Measurements from ENCODE around the gene KAZN. TPM values are rescaled to one million over a fixed set of nuclear protein-coding genes. Genes with fewer than 3 reads are reported as not detected.

The KAZN gene
- total RNA-seq, 1 donor from 2014 or later, result 21.2 TPM

- intact Hi-C loops (cut with DNase I), result no loop called here
- no peaks in the 10 kb centered on the region for H3K9me3 ChIP-seq
- H3K27ac ChIP-seq, result no peak overlapping the region
- no peak for DNase-seq
- H3K27me3 ChIP-seq (ENCODE audit: low read depth), result no peaks in the 10 kb centered on the region
- H3K4me1 ChIP-seq, result peaks cover 16% of the 10 kb centered on the region
- ATAC-seq, result peak; percentile 64 to 72
- no peak overlapping the region for H3K4me3 ChIP-seq
- TF ChIP-seq CTCF (IDR thresholded peaks at IDR 0.05), result no peak
- H3K36me3 ChIP-seq, result no peaks in the 10 kb centered on the region
Measured at GRCh38 chr1:14715802-14716201, 117.3 kb downstream of the KAZN start.

- Histone ChIP-seq H3K4me3 (no peak overlapping the region), H3K4me1 (peaks cover 16% of the 10 kb centered on the region), H3K36me3 (no peaks in the 10 kb centered on the region), H3K27me3 (ENCODE audit: low read depth) (no peaks in the 10 kb centered on the region), H3K27ac (no peak overlapping the region), H3K9me3 (no peaks in the 10 kb centered on the region)
- no peak for DNase-seq
- no peak for TF ChIP-seq CTCF (IDR thresholded peaks at IDR 0.05)
- intact Hi-C loops (cut with DNase I), result no loop called here
- peak; percentile 21 to 23 for ATAC-seq
Measured at GRCh38 chr1:14716474-14716873, 118.0 kb downstream of the KAZN start.

GRCh38 chr1:14718476-14718875 lies 120.0 kb downstream of the KAZN start:
- H3K4me1 ChIP-seq, result peaks cover 16% of the 10 kb centered on the region
- H3K36me3 ChIP-seq, result no peaks in the 10 kb centered on the region
- TF ChIP-seq CTCF (IDR thresholded peaks at IDR 0.05), result no peak
- ATAC-seq (no peak), DNase-seq (no peak)
- H3K4me3 ChIP-seq, result no peak overlapping the region
- H3K9me3 ChIP-seq, result no peaks in the 10 kb centered on the region
- no peaks in the 10 kb centered on the region for H3K27me3 ChIP-seq (ENCODE audit: low read depth)
- H3K27ac ChIP-seq, result no peak overlapping the region
- intact Hi-C loops (cut with DNase I), result no loop called here

- ATAC-seq, result no peak
- no peak for TF ChIP-seq CTCF (IDR thresholded peaks at IDR 0.05)
- H3K27ac ChIP-seq, result no peak overlapping the region
- intact Hi-C loops (cut with DNase I), result no loop called here
- H3K9me3 ChIP-seq, result no peaks in the 10 kb centered on the region
- DNase-seq, result no peak
- H3K4me3 ChIP-seq, result no peak overlapping the region
- H3K27me3 ChIP-seq (ENCODE audit: low read depth), result no peaks in the 10 kb centered on the region
- no peaks in the 10 kb centered on the region for H3K4me1 ChIP-seq
- H3K36me3 ChIP-seq, result no peaks in the 10 kb centered on the region
Measured at GRCh38 chr1:14723401-14723800, 124.9 kb downstream of the KAZN start.

GRCh38 chr1:14724246-14724645 lies 125.8 kb downstream of the KAZN start:
- H3K27ac ChIP-seq, result no peak overlapping the region
- H3K36me3 ChIP-seq, result no peaks in the 10 kb centered on the region
- ATAC-seq, result no peak
- H3K9me3 ChIP-seq, result no peaks in the 10 kb centered on the region
- no peaks in the 10 kb centered on the region for H3K27me3 ChIP-seq (ENCODE audit: low read depth)
- H3K4me1 ChIP-seq, result no peaks in the 10 kb centered on the region
- intact Hi-C loops (cut with DNase I), result no loop called here
- TF ChIP-seq CTCF (IDR thresholded peaks at IDR 0.05), result no peak
- H3K4me3 ChIP-seq, result no peak overlapping the region
- no peak for DNase-seq

- Histone ChIP-seq H3K27me3 (ENCODE audit: low read depth) (no peaks in the 10 kb centered on the region), H3K9me3 (no peaks in the 10 kb centered on the region), H3K27ac (no peak overlapping the region), H3K4me1 (no peaks in the 10 kb centered on the region), H3K4me3 (no peak overlapping the region), H3K36me3 (no peaks in the 10 kb centered on the region)
- intact Hi-C loops (cut with DNase I), result no loop called here
- no peak for TF ChIP-seq CTCF (IDR thresholded peaks at IDR 0.05)
- ATAC-seq (no peak), DNase-seq (no peak)
Measured at GRCh38 chr1:14724678-14725077, 126.2 kb downstream of the KAZN start.
